ENCODE results near the gene BCL7B.
"Not testable (repeated sequence)": the region's sequence is repeated elsewhere in the genome, so short reads cannot be mapped to it uniquely, and the experiment has no call there.

The BCL7B gene

DNA sequence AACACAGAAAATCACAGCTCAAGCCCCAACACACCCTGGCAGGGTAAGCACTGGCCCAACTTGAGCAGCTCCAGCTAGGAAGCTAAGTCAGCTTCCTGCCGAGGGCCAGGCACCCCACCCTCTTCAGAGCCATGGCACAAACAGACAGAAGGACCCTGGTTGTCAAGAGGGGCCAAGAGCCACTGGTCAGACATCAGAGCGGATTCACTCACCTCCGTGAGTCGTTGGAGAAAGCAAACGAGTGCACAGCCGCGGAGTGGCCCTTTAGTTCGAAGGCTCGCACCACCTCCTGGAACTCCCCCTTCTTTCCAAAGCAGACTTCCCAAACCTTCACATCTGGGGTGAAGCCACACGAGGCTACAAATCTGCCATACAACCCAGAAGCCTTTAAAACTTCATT is 13.5 kb upstream of the BCL7B start:
- no peak for DNase-seq

- DNase-seq: no peak
Observed at GRCh38 chr7:73570521-73570920, 13.0 kb upstream of the BCL7B start.

GRCh38 chr7:73569042-73569608 is 11.6 kb upstream of the BCL7B start:
- no peak for DNase-seq

- DNase-seq: no peak
Observed at GRCh38 chr7:73567846-73568685, 10.6 kb upstream of the BCL7B start.

- no peak for DNase-seq
Observed at GRCh38 chr7:73567140-73567539, 9.7 kb upstream of the BCL7B start.

- not testable (repeated sequence) for DNase-seq
Observed at GRCh38 chr7:73566431-73566830, 8.9 kb upstream of the BCL7B start.

DNA sequence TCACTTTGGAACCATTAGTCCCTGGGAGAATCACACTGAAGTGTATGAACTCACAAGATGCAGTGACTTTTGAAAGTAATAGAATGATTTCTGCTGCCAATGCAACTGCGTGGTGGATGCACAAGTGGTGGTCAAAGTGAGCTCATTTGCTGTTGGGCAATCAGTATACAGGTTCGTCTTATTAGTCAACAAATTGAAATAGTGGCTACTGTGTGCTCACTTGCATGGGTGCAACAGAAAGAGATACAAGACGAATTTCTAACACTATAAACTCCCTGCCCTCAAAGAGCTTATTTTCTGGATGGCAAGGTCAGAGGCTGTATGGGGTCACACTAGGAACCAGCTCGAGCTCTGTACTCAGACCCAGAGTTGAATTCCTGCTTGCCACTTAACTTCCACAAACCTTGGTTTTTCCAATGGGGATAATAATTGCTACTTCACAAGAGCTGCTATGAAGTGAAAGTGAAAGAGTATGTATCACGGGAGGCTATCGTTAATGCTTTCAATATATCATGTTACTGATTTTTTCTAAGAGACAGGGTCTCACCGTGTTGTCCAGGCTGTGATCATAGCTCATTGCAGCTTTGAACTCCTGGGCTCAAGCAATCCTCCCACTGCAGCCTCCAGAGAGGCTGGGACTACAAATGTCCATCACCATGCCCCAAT is 8.3 kb upstream of the BCL7B start:
- no peak for DNase-seq

- DNase-seq: no peak
Observed at GRCh38 chr7:73560109-73560835, 2.8 kb upstream of the BCL7B start.

DNA sequence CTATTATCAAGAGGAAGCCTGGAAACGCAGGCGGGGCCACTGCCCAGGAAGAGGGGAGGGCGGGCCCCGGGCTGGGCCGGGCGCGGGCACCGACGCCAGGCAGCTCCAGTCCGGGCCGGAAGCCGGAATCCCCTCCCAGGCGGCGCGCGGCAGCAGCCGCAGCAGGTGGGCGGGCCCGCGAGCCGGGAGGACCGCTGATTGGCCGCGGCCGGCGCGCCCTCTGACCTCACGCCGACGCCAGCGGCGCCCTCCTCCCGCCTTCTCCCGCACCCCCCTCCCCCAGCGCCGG is 438 bp downstream of the BCL7B start:
- peak; percentile 91 for DNase-seq

DNA sequence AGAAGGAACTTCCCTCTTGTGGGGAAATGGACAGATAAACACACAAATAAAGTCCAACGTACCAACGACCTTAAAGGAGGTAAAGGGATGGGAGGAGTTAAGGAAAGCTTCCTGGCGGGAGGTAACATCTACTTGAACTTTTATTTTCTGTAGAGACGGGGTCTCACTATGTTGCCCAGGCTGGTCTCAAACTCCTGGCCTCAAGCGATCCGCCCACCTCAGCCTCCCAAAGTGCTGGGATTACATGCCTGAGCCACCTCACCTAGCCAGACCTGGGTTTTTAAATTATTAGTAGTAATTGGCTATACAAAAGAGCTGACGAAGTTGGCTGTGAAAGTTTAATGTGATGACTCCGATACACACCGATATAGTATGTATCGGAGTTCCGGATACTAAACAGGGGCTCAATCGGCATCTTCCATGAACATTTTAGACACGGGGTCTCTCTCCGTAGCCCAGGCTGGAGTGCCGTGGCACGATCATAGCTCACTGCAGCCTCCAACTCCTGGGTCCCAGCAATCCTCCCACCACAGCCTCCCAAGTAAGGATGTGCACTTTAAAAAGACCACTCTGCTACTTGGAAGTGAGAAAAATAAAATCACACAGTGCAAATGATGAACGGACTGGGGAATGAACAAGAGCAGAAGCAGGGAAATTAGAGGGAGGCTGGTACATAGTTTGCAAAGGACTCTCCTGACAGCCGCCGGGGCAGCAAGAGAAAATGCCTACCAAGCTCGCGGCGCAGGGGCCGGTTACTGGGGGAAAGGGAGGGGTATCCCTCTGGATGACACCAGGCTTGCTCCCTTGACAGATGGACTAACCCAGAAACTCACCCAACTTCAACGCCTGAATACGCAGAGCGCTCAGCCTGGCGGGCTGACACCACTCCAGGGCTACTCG is 1.0 kb downstream of the BCL7B start:
- DNase-seq: no peak

DNA sequence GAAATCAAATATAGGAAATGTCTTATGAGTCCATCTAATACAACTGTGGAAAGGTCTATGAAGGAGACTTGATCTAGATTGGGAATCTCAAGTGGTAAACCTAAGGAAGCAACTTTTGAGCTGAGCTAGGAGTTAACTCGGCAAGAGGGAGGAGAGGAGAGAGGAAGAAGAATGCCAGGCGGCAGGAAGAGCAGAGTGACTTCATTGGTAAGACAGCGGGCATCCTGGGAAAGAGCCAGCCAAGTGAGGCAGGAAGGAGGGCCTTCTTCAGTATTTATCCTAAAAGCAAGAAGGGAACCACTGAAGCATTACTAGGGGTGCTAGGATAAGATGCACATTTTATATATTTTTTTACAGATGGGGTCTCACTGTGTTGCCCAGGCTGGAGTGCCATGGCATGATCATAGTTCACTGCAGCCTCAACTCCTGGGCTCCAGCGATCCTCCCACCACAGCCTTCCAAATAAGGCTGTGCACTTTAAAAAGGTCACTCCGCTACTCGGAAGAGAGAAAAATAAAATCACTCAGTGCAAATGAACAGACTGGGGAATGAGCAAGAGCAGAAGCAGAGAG is 2.0 kb downstream of the BCL7B start:
- DNase-seq: no peak

DNA sequence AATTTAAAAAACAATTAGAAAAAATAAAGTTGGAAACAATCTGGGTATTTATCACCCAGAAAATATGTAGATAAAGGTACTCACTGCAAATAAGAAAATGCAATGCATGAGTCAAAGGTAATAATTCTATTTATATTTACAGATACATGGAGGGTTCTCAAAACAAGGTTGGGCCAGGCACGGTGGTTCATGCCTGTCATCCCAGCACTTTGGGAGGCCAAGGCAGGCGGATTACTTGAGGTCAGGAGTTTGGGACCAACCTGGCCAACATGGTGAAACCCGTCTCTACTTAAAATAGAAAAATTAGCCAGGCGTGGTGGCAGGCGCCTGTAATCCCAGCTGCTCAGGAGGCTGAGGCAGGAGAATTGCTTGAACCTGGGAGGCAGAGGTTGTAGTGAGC is 7.4 kb downstream of the BCL7B start:
- not testable (repeated sequence) for DNase-seq

GRCh38 chr7:73549176-73549575 is 8.3 kb downstream of the BCL7B start:
- no peak for DNase-seq

DNA sequence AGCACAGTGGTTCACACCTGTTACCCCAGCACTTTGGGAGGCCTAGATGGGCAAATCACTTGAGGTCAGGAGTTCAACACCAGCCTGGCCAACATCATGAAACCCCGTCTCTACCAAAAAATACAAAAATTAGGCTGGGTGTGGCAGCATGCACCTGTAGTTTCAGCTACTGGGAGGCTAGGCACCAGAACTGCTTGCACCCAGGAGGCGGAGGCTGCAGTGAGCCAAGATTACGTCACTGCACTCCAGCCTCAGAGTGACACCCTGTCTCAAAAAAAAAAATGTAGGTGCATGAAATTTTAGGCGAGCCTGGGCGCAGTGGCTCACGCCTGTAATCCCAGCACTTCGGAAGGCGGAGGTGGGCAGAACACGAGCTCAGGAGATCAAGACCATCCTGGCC is 9.6 kb downstream of the BCL7B start:
- DNase-seq: no peak

DNA sequence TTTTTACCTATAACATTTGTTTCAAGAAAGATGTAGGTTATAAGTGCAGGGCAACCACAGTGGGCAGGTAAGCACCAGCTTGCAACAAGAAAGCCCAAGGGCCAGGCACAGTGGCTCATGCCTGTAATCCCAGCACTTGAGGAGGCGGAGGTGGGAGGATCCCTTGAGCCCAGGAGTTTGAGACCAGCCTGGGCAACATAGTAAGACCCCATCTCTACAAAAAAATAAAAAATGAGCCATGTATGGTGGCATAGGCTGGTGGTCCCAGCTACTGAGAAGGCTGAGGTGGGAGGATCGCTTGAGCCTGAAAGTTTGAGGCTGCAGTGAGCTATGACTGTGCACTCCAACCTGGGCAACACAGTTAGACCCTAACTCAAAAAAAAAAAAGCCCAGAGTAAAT is 12.8 kb downstream of the BCL7B start:
- DNase-seq: no peak

GRCh38 chr7:73541722-73542121 is 15.8 kb downstream of the BCL7B start:
- DNase-seq: no peak

DNA sequence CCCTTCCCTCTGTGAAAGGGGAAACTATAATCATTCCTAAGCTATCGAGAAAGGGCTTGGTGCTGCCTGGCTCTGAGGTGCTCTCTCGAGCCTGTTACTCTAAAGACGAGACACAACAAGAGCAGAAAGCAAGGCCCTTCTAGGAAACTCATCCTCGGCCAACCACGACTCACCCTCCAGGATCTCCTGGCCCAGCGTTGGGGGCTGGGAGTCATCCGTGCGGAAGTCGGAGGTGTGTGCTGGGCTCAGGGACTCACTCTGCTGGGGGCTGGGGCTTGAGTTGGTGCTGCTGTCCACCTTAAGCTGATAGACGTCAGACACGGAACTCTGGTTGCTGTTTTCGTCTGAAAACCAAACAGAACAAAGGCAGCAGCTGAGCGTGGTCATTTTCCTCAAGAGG is 17.8 kb downstream of the BCL7B start:
- no peak for DNase-seq

DNA sequence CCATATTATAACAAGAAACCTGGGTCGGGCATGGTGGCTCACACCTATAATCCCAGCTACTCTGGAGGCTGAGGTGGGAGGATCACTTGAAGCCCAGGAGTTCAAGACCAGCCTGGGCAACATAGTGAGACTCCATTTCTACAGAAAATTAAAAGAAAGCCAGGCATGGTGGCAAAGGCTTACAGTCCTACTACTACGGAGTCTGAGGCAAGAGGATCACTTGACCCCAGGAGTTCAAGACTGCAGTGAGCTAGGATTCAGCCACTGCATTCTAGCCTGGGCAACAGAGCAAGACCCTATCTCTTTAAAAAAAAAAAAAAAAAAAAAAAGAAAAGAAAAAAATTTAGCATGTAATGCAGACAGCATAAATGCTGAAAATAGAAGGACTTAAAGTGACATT is 19.0 kb downstream of the BCL7B start:
- DNase-seq: not testable (repeated sequence)

- DNase-seq: no peak
Observed at GRCh38 chr7:73537051-73537450, 20.4 kb downstream of the BCL7B start.

DNA sequence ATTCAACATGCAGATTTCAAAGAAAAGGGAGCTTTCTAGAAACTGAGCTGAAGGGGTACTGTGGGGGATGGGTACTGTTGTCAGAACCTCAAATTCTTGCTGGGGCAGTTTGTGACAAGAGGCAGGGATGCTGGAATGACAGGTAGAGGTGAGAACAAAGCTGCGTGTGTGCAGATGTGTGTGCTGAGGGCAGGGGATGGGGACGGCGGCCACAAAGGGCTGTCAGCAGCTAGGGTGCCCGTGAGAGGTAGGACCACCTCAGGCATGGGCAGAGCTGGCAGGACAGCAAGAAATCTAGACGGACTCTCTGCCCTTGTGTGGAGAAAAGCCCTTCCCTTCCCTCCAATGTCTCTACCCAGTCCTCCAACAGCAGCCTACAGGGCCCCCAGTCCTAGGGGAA is 21.0 kb downstream of the BCL7B start:
- DNase-seq: no peak

DNA sequence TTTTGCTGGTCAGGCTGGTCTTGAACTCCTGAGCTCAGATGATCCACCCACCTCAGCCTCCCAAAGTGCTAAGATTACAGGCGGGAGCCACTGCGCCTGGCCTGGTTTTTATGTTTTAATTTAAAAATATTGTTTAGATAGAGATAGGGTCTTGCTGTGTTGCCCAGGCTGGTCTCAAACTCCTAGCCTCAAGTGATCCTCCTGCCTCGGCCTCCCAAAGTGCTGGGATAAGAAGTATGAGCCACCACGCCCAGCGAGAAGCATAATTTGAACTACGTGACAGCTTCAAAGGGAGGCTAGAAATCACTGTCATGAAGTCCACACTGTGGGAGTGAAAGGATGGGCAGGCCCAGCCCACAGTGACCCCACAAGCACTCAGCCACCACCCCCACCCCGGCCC is 21.6 kb downstream of the BCL7B start:
- DNase-seq: not testable (repeated sequence)

GRCh38 chr7:73533742-73534141 is 23.7 kb downstream of the BCL7B start:
- DNase-seq: no peak
